ENCODE results near the gene HCFC2. TPM values are rescaled to one million over a fixed set of nuclear protein-coding genes. Genes with fewer than 3 reads are reported as not detected.

Gene HCFC2
- polyA plus RNA-seq, 4 donors, result 5.0 to 8.4 (median 6.6) TPM

DNA sequence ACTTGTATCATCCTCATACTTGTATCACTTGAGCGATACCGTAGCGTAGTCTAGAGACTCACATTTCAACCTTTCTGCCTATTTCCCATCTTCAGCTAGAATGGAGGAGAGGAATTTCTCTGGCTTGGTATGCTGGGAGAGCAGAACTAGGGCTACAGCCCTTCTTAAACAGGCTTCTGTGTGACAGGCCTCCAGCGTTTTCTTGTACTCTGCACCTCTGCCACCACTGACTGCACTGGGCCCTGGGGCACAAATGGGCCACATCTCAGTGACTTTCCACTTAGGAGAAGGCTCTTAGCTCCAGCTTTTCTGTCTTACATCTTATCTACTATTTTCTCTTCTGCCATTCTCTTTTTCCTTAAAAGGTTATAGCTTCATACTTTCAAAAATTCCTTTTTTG lies 26.8 kb downstream of the HCFC2 start:
- 91 to 95% (median 94%) methylated on average over 4 of the region's 4 CpGs for WGBS, 3 donors
- Histone ChIP-seq H3K4me3 (ENCODE audit: low read depth in 1 of 3, low read length in 3 of 3) (no peak overlapping the region), H3K27ac (ENCODE audit: low read depth in 1 of 3, low read length in 2 of 3) (no peak overlapping the region), H3K27me3 (ENCODE audit: control insufficient read depth in 3 of 3, insufficient read depth in 3 of 3, low read length in 3 of 3) (no peaks in the 10 kb centered on the region), H3K9me3 (ENCODE audit: control insufficient read depth in 2 of 2, insufficient read depth in 1 of 2, low read depth in 1 of 2, low read length in 1 of 2) (no peaks in the 10 kb centered on the region), H3K4me1 (ENCODE audit: control insufficient read depth in 3 of 3, insufficient read depth in 2 of 3, low read depth in 1 of 3, low read length in 2 of 3) (no peaks in the 10 kb centered on the region), H3K36me3 (ENCODE audit: control insufficient read depth in 3 of 3, insufficient read depth in 2 of 3, low read depth in 1 of 3, low read length in 3 of 3) (peaks cover 5 to 17% (median 16%) of the 10 kb centered on the region in 3 donors)
- no peak for DNase-seq
- FAIRE-seq, result no peak

DNA sequence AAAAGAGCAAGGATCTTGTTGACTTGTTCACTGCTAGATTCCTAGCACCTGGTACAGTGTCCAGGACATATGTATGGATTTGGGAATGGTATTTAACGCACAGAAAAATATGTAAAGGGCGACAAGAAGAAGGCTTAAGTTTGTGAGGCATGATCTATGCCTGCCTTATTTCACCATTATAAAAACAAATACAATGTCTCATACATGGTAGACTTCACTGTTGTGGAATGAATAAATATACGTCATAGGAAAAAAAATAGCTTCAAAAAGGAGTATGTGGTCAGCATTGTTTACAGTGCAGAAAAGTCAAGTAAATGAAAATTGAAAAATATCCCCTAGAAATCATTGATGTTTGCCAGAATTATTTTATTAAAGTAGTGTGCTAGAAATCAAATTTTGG lies 30.0 kb downstream of the HCFC2 start:
- no peak for DNase-seq
- no peak overlapping the region for H3K27ac ChIP-seq (ENCODE audit: low read depth in 1 of 3, low read length in 2 of 3)
- peaks cover 7 to 15% (median 12%) of the 10 kb centered on the region in 3 donors for H3K36me3 ChIP-seq (ENCODE audit: control insufficient read depth in 3 of 3, insufficient read depth in 2 of 3, low read depth in 1 of 3, low read length in 3 of 3)
- 95 to 99% (median 98%) methylated on average over 3 of the region's 3 CpGs for WGBS, 3 donors
- no peak overlapping the region for H3K4me3 ChIP-seq (ENCODE audit: low read depth in 1 of 3, low read length in 3 of 3)
- FAIRE-seq, result no peak
- no peaks in the 10 kb centered on the region for H3K9me3 ChIP-seq (ENCODE audit: control insufficient read depth in 2 of 2, insufficient read depth in 1 of 2, low read depth in 1 of 2, low read length in 1 of 2)
- no peaks in the 10 kb centered on the region for H3K27me3 ChIP-seq (ENCODE audit: control insufficient read depth in 3 of 3, insufficient read depth in 3 of 3, low read length in 3 of 3)
- no peaks in the 10 kb centered on the region for H3K4me1 ChIP-seq (ENCODE audit: control insufficient read depth in 3 of 3, insufficient read depth in 2 of 3, low read depth in 1 of 3, low read length in 2 of 3)

DNA sequence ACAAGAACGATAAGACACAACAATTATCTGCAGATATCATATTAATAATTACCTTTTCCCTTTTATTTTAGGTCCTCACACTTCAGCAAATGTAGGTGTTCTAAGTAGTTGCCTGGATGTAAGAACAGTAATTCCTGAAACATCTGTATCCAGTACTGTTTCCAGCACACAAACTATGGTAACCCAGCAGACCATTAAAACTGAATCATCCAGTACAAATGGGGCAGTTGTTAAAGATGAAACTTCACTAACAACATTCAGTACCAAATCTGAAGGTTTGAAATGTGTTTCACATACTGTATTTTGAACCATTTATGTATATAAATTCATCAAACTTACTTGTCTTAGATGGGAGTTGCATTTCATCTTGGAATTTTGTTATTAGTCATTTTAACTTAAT lies 31.0 kb downstream of the HCFC2 start:
- 13 to 41% (median 21%) methylated on average over 1 of the region's 1 CpG for WGBS, 3 donors
- Histone ChIP-seq H3K27ac (ENCODE audit: low read depth in 1 of 3, low read length in 2 of 3) (no peak overlapping the region), H3K4me1 (ENCODE audit: control insufficient read depth in 3 of 3, insufficient read depth in 2 of 3, low read depth in 1 of 3, low read length in 2 of 3) (no peaks in the 10 kb centered on the region), H3K27me3 (ENCODE audit: control insufficient read depth in 3 of 3, insufficient read depth in 3 of 3, low read length in 3 of 3) (no peaks in the 10 kb centered on the region), H3K36me3 (ENCODE audit: control insufficient read depth in 3 of 3, insufficient read depth in 2 of 3, low read depth in 1 of 3, low read length in 3 of 3) (peaks cover 7 to 19% (median 16%) of the 10 kb centered on the region in 3 donors), H3K9me3 (ENCODE audit: control insufficient read depth in 2 of 2, insufficient read depth in 1 of 2, low read depth in 1 of 2, low read length in 1 of 2) (no peaks in the 10 kb centered on the region), H3K4me3 (ENCODE audit: low read depth in 1 of 3, low read length in 3 of 3) (no peak overlapping the region)
- no peak for DNase-seq
- FAIRE-seq, result peak; percentile 39

DNA sequence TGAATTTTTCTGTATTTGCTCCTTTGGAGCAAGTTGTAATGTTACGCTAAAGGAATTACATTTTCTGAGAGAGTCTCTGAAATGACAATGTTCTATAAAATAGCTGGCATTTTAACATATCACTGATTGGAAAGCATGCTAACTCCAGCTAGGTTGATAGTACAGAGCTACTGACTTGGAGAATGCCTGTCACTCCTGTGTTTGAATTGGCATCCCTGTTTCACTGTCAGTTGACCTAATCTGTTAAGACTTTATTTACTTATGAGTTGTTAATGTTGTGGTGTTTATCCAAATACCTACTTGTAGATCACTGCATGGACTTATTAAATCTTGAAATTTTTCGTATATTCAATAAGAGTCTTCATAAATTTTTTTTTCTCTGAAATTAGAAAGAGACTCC lies 33.6 kb downstream of the HCFC2 start:
- Histone ChIP-seq H3K36me3 (ENCODE audit: control insufficient read depth in 3 of 3, insufficient read depth in 2 of 3, low read depth in 1 of 3, low read length in 3 of 3) (peaks cover 2 to 15% (median 12%) of the 10 kb centered on the region in 3 donors), H3K27me3 (ENCODE audit: control insufficient read depth in 3 of 3, insufficient read depth in 3 of 3, low read length in 3 of 3) (no peaks in the 10 kb centered on the region), H3K27ac (ENCODE audit: low read depth in 1 of 3, low read length in 2 of 3) (no peak overlapping the region), H3K4me3 (ENCODE audit: low read depth in 1 of 3, low read length in 3 of 3) (no peak overlapping the region), H3K9me3 (ENCODE audit: control insufficient read depth in 2 of 2, insufficient read depth in 1 of 2, low read depth in 1 of 2, low read length in 1 of 2) (no peaks in the 10 kb centered on the region), H3K4me1 (ENCODE audit: control insufficient read depth in 3 of 3, insufficient read depth in 2 of 3, low read depth in 1 of 3, low read length in 2 of 3) (no peaks in the 10 kb centered on the region)
- WGBS, 3 donors, result 94 to 97% (median 95%) methylated on average over 2 of the region's 2 CpGs
- no peak for DNase-seq
- FAIRE-seq, result no peak

DNA sequence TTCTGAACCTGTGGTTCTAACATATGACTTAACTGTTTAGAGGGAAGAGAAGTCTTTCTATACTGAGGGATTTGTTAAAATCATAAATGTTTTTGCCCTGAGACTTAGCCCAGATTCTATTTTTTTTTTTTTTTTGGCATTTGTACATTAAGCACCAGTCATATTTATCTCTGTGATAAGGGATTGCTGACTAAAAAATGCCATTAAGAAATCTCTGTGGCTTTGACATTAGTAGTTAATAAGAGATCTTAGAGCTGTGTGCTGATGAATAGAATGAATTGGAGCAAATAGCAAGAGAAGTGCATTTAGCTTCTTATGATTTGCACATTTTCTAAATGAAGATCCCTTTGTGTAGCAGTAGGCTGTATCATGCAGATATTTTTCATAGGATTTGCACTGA lies 41.1 kb downstream of the HCFC2 start:
- Histone ChIP-seq H3K36me3 (ENCODE audit: control insufficient read depth in 3 of 3, insufficient read depth in 2 of 3, low read depth in 1 of 3, low read length in 3 of 3) (no peaks in the 10 kb centered on the region), H3K9me3 (ENCODE audit: control insufficient read depth in 2 of 2, insufficient read depth in 1 of 2, low read depth in 1 of 2, low read length in 1 of 2) (no peaks in the 10 kb centered on the region), H3K27me3 (ENCODE audit: control insufficient read depth in 3 of 3, insufficient read depth in 3 of 3, low read length in 3 of 3) (no peaks in the 10 kb centered on the region), H3K4me1 (ENCODE audit: control insufficient read depth in 3 of 3, insufficient read depth in 2 of 3, low read depth in 1 of 3, low read length in 2 of 3) (no peaks in the 10 kb centered on the region), H3K27ac (ENCODE audit: low read depth in 1 of 3, low read length in 2 of 3) (no peak overlapping the region), H3K4me3 (ENCODE audit: low read depth in 1 of 3, low read length in 3 of 3) (no peak overlapping the region)
- DNase-seq, result no peak
- FAIRE-seq, result no peak

DNA sequence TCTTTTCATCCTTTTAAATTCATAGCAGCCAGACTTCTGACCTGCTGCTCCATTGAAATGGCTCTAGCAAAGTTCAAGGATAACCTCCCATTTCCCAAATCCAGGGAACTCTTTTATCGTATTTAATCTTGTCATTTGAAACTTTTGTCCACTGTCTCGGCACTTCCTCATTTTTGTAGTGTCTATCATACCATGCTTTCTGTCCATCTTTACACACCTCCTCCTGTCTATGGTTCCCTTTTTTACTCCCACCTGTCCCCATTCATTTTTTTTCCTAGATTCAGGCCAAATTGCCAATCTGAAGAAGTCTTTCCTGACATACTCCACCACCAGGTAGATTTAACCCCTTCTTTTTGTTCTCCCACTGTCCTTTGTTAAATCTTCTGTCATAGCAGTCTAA lies 42.6 kb downstream of the HCFC2 start:
- DNase-seq (no peak), FAIRE-seq (no peak)
- H3K27me3 ChIP-seq (ENCODE audit: control insufficient read depth in 3 of 3, insufficient read depth in 3 of 3, low read length in 3 of 3), result no peaks in the 10 kb centered on the region
- no peaks in the 10 kb centered on the region for H3K36me3 ChIP-seq (ENCODE audit: control insufficient read depth in 3 of 3, insufficient read depth in 2 of 3, low read depth in 1 of 3, low read length in 3 of 3)
- no peak overlapping the region for H3K4me3 ChIP-seq (ENCODE audit: low read depth in 1 of 3, low read length in 3 of 3)
- H3K27ac ChIP-seq (ENCODE audit: low read depth in 1 of 3, low read length in 2 of 3), result no peak overlapping the region
- WGBS, 3 donors, result 86 to 91% (median 90%) methylated on average over 2 of the region's 2 CpGs
- no peaks in the 10 kb centered on the region for H3K9me3 ChIP-seq (ENCODE audit: control insufficient read depth in 2 of 2, insufficient read depth in 1 of 2, low read depth in 1 of 2, low read length in 1 of 2)
- H3K4me1 ChIP-seq (ENCODE audit: control insufficient read depth in 3 of 3, insufficient read depth in 2 of 3, low read depth in 1 of 3, low read length in 2 of 3), result no peaks in the 10 kb centered on the region

DNA sequence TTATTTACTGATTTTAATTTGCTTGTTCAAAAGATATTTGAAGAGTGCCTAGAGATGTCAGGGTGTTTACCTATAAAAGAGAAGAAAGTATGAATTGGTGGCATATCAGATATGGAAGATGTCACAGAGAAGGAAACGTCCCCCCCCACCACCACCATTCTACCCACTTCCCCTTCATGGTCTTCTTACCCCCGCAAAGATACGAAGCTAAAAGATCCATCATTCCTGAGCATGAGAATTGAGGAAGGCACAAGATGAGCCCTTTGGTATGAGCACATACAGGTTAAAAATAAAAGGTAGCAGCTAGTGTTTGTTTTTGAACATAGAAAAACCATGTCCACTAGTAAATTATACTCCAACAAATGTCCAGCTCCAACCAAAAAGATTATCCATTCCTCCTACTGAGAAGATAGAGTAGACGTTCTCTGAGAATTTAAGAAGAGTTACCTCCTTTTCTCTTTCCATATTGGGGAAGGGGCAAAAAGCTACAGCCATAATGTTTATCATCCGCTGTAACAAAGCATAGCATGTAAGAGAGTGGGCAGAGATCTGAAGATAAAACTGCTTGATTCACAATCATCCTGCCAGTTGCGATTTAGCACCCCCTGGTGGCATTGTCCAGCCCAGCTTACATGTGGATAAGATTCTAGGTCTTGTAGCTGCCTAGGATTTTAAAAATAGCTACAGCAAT lies 44.6 kb downstream of the HCFC2 start:
- peak; percentile 72 to 79 for DNase-seq
- Histone ChIP-seq H3K9me3 (ENCODE audit: control insufficient read depth in 2 of 2, insufficient read depth in 1 of 2, low read depth in 1 of 2, low read length in 1 of 2) (no peaks in the 10 kb centered on the region), H3K4me1 (ENCODE audit: control insufficient read depth in 3 of 3, insufficient read depth in 2 of 3, low read depth in 1 of 3, low read length in 2 of 3) (no peaks in the 10 kb centered on the region), H3K4me3 (ENCODE audit: low read depth in 1 of 3, low read length in 3 of 3) (no peak overlapping the region), H3K27ac (ENCODE audit: low read depth in 1 of 3, low read length in 2 of 3) (no peak overlapping the region), H3K27me3 (ENCODE audit: control insufficient read depth in 3 of 3, insufficient read depth in 3 of 3, low read length in 3 of 3) (no peaks in the 10 kb centered on the region), H3K36me3 (ENCODE audit: control insufficient read depth in 3 of 3, insufficient read depth in 2 of 3, low read depth in 1 of 3, low read length in 3 of 3) (peaks cover 0 to 3% (median 0%) of the 10 kb centered on the region in 3 donors)
- WGBS, 3 donors, result 42 to 45% (median 43%) methylated on average over 6 of the region's 6 CpGs
- FAIRE-seq, result no peak

DNA sequence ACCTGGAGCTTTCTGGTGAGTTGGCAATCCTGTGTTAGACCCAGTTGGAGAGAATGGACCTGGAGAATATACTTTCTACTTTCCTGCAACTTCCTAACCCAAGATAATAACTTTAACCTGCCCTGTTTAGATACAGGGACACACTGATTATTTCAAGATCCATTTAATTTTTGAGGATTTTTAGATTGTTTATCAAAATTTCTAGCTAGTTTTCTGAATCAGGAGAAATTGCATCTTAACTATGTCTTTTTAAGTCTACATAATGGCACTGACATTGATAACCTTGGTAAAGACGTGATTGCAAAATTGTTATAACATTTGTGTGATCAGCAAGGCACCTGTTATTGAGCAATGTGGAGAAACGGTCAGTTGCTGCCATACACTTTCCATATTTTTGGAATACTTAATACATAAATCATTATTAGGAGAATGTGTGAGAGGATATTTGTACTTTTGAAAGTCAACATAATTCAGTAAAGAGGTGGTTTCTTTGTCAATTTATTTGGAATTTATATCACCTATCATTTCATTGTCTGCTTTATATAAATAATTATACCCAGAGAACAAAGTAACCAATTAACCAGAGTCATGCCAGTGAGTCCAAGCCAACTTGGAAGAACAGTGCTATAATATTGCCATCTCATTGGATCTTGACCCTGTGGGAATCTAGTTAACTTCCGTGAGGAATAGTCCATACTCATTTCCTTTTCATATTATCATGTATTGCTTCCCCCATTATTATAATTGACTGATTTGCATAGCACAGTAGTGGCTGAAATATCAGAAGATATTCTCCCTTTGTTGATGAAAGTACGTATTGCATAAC lies 45.3 kb downstream of the HCFC2 start:
- no peaks in the 10 kb centered on the region for H3K4me1 ChIP-seq (ENCODE audit: control insufficient read depth in 3 of 3, insufficient read depth in 2 of 3, low read depth in 1 of 3, low read length in 2 of 3)
- H3K4me3 ChIP-seq (ENCODE audit: low read depth in 1 of 3, low read length in 3 of 3), result no peak overlapping the region
- H3K27me3 ChIP-seq (ENCODE audit: control insufficient read depth in 3 of 3, insufficient read depth in 3 of 3, low read length in 3 of 3), result no peaks in the 10 kb centered on the region
- H3K36me3 ChIP-seq (ENCODE audit: control insufficient read depth in 3 of 3, insufficient read depth in 2 of 3, low read depth in 1 of 3, low read length in 3 of 3), result peaks cover 0 to 3% (median 0%) of the 10 kb centered on the region in 3 donors
- H3K9me3 ChIP-seq (ENCODE audit: control insufficient read depth in 2 of 2, insufficient read depth in 1 of 2, low read depth in 1 of 2, low read length in 1 of 2), result no peaks in the 10 kb centered on the region
- FAIRE-seq, result no peak
- 56 to 79% (median 57%) methylated on average over 4 of the region's 4 CpGs for WGBS, 3 donors
- H3K27ac ChIP-seq (ENCODE audit: low read depth in 1 of 3, low read length in 2 of 3), result no peak overlapping the region
- peak in 1 of 2 donors; percentile 53 for DNase-seq

All from small intestine (tissue), 7 donors.